Neural progenitor cell (in vitro differentiated cells): ENCODE results near the gene TSPAN33. TPM values are rescaled to one million over a fixed set of nuclear protein-coding genes. Genes with fewer than 3 reads are reported as not detected.

Experiments
- DNase-seq: peaks from one replicate; pipeline ENCODE4 v3.0.0-alpha.2; 2016; ENCODE audit warnings: low spot score
- H2AFZ ChIP-seq: fragments of 200-600 bp; sonication (generic); replicated peaks from 2 replicates; pipeline ENCODE4 v1.6.1; 2016; ENCODE audit warnings: antibody characterized with exemption
- H3F3A ChIP-seq: fragments of 200-600 bp; sonication (generic); 2 replicates; pipeline ENCODE4 v1.6.1; 2016; ENCODE audit warnings: antibody characterized with exemption, low read depth
- H3K27ac ChIP-seq: fragments of 200-600 bp; sonication (generic); 2 replicates; pipeline ENCODE4 v1.5.1; 2016; ENCODE audit warnings: mild to moderate bottlenecking
- H3K27me3 ChIP-seq: fragments of 200-600 bp; sonication (generic); 2 replicates; pipeline ENCODE4 v1.6.1; 2016; ENCODE audit warnings: mild to moderate bottlenecking, moderate library complexity
- H3K36me3 ChIP-seq: fragments of 200-600 bp; sonication (generic); 2 replicates; pipeline ENCODE4 v1.5.1; 2016
- H3K4me1 ChIP-seq: fragments of 200-600 bp; sonication (generic); 2 replicates; pipeline ENCODE4 v1.6.1; 2016; ENCODE audit warnings: mixed run types
- H3K4me2 ChIP-seq: fragments of 200-600 bp; sonication (generic); 2 replicates; pipeline ENCODE4 v1.6.1; 2016
- H3K4me3 ChIP-seq: fragments of 200-600 bp; sonication (generic); 2 replicates; pipeline ENCODE4 v1.5.1; 2016
- H3K79me2 ChIP-seq: fragments of 200-600 bp; sonication (generic); 2 replicates; pipeline ENCODE4 v1.6.1; 2016; ENCODE audit warnings: low read depth
- H3K9ac ChIP-seq: fragments of 200-600 bp; sonication (generic); 2 replicates; pipeline ENCODE4 v1.6.1; 2016
- H3K9me3 ChIP-seq: fragments of 200-600 bp; sonication (generic); 2 replicates; pipeline ENCODE4 v1.5.1; 2016; ENCODE audit warnings: low read depth
- H4K20me1 ChIP-seq: fragments of 200-600 bp; sonication (generic); 2 replicates; pipeline ENCODE4 v1.6.1; 2016; ENCODE audit warnings: low read depth
- H3K27ac Mint-ChIP-seq: 3 replicates; pipeline ENCODE4 v1.8.0; 2021; ENCODE audit warnings: mixed read lengths
- H3K27me3 Mint-ChIP-seq: 2 replicates; pipeline ENCODE4 v1.8.0; 2022; ENCODE audit warnings: low read depth, mild to moderate bottlenecking, inconsistent platforms, moderate library complexity, mixed read lengths; ENCODE audit not compliant: insufficient read depth
- H3K36me3 Mint-ChIP-seq: 3 replicates; pipeline ENCODE4 v1.8.0; 2021; ENCODE audit warnings: mixed read lengths
- H3K4me1 Mint-ChIP-seq: 3 replicates; pipeline ENCODE4 v1.8.0; 2021; ENCODE audit warnings: mixed read lengths
- H3K4me3 Mint-ChIP-seq: 3 replicates; pipeline ENCODE4 v1.8.0; 2021; ENCODE audit warnings: mild to moderate bottlenecking, moderate library complexity, mixed read lengths
- H3K9me3 Mint-ChIP-seq: 3 replicates; pipeline ENCODE4 v1.8.0; 2020; ENCODE audit warnings: mixed read lengths
- CTCF ChIP-seq: fragments of 200-600 bp; sonication (generic); IDR thresholded peaks from 2 replicates; pipeline ENCODE4 v1.5.1; 2017; ENCODE audit warnings: antibody characterized with exemption, mild to moderate bottlenecking
- EZH2 ChIP-seq: fragments of 200-600 bp; sonication (generic); IDR thresholded peaks from 2 replicates; pipeline ENCODE4 v1.6.1; 2017; ENCODE audit warnings: antibody characterized with exemption, mild to moderate bottlenecking, moderate library complexity
- EZH2phosphoT487 ChIP-seq: fragments of 200-600 bp; sonication (generic); IDR thresholded peaks from 2 replicates; pipeline ENCODE4 v1.6.1; 2017; ENCODE audit warnings: antibody characterized with exemption
- total RNA-seq: library from RNA; depleted of rRNA; stranded (reverse); fragments of >200 nt; gene quantifications from 2 replicates; pipeline ENCODE4 v1.2.3, GENCODE V29; 2015; ENCODE audit warnings: low replicate concordance

TSPAN33 gene
- total RNA-seq, 1 donor from 2014 or later, result 34.5 TPM

DNA sequence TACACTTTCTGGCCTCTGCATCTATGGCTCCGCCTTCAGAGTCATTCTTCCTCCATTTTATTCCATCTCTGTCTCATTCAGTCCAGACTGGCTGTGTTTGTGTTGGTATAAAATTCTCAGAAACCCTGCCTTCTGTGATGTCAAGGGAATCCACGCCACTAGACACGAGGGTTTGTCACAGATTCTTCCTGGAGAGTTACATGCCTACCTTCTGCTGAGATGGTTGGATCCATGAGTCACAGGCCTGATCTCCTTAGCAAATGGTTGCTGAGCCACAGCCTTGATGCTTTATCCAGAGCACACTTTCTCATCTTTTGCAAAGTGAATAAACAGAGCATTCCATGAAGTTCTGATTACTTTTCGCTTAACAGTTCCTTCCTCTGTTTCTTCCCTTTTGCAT lies 35.9 kb upstream of the TSPAN33 start:
- peaks cover 7% of the 10 kb centered on the region for H3K4me1 Mint-ChIP-seq
- no peak overlapping the region for H3K9ac ChIP-seq

GRCh38 chr7:129110258-129110981 lies 34.1 kb upstream of the TSPAN33 start:
- H3K4me1 ChIP-seq, result peaks cover 7% of the 10 kb centered on the region
- peaks cover 12% of the 10 kb centered on the region for H3K27me3 Mint-ChIP-seq
- H3K9me3 Mint-ChIP-seq, result peaks cover 4% of the 10 kb centered on the region
- H3K36me3 Mint-ChIP-seq, result no peaks in the 10 kb centered on the region
- peaks cover 14% of the 10 kb centered on the region for H3F3A ChIP-seq
- peaks cover 7% of the 10 kb centered on the region for H3K4me1 Mint-ChIP-seq
- no peaks in the 10 kb centered on the region for H3K27me3 ChIP-seq
- H3K4me2 ChIP-seq, result peak overlapping the region; percentile 2
- peak overlapping the region; percentile 95 for H2AFZ ChIP-seq
- H4K20me1 ChIP-seq, result no peaks in the 10 kb centered on the region
- DNase-seq, result peak; percentile 38
- H3K79me2 ChIP-seq, result no peaks in the 10 kb centered on the region
- no peak overlapping the region for H3K4me3 ChIP-seq
- no peaks in the 10 kb centered on the region for H3K9me3 ChIP-seq
- H3K27ac ChIP-seq, result peak overlapping the region; percentile 35
- H3K36me3 ChIP-seq, result no peaks in the 10 kb centered on the region
- TF ChIP-seq EZH2phosphoT487, result no peak
- TF ChIP-seq EZH2, result no peak
- TF ChIP-seq CTCF, result no peak
- H3K9ac ChIP-seq, result no peak overlapping the region
- H3K4me3 Mint-ChIP-seq, result no peak overlapping the region
- H3K27ac Mint-ChIP-seq, result no peak overlapping the region

More for the DNA sequence above, 35.9 kb upstream of the TSPAN33 start:
- H3K36me3 ChIP-seq, result no peaks in the 10 kb centered on the region
- no peaks in the 10 kb centered on the region for H4K20me1 ChIP-seq
- H3K4me1 ChIP-seq, result peaks cover 7% of the 10 kb centered on the region
- no peaks in the 10 kb centered on the region for H3K27me3 ChIP-seq
- Mint-ChIP-seq H3K27ac (no peak overlapping the region), H3K4me3 (no peak overlapping the region), H3K36me3 (no peaks in the 10 kb centered on the region), H3K27me3 (peaks cover 8% of the 10 kb centered on the region), H3K9me3 (peaks cover 2% of the 10 kb centered on the region)
- H2AFZ ChIP-seq, result no peak overlapping the region
- H3F3A ChIP-seq, result peaks cover 14% of the 10 kb centered on the region
- H3K4me3 ChIP-seq, result no peak overlapping the region
- H3K4me2 ChIP-seq, result no peak overlapping the region
- no peaks in the 10 kb centered on the region for H3K79me2 ChIP-seq
- DNase-seq, result no peak
- H3K27ac ChIP-seq, result no peak overlapping the region
- TF ChIP-seq CTCF (no peak), EZH2 (no peak), EZH2phosphoT487 (no peak)
- no peaks in the 10 kb centered on the region for H3K9me3 ChIP-seq

GRCh38 chr7:129110982-129111376 lies 33.5 kb upstream of the TSPAN33 start:
- H3K27ac Mint-ChIP-seq, result no peak overlapping the region

More at GRCh38 chr7:129110982-129111376, 33.5 kb upstream of the TSPAN33 start:
- Histone ChIP-seq H3K4me2 (no peak overlapping the region), H4K20me1 (no peaks in the 10 kb centered on the region), H3K9me3 (no peaks in the 10 kb centered on the region), H3K27ac (peak overlapping the region; percentile 35), H3K4me1 (peaks cover 7% of the 10 kb centered on the region), H3K36me3 (no peaks in the 10 kb centered on the region), H3F3A (peaks cover 14% of the 10 kb centered on the region), H2AFZ (peak overlapping the region; percentile 95), H3K4me3 (no peak overlapping the region), H3K79me2 (no peaks in the 10 kb centered on the region), H3K27me3 (no peaks in the 10 kb centered on the region), H3K9ac (no peak overlapping the region)
- no peak for DNase-seq
- no peaks in the 10 kb centered on the region for H3K36me3 Mint-ChIP-seq
- H3K9me3 Mint-ChIP-seq, result peaks cover 7% of the 10 kb centered on the region
- peaks cover 12% of the 10 kb centered on the region for H3K27me3 Mint-ChIP-seq
- TF ChIP-seq CTCF (no peak), EZH2 (no peak), EZH2phosphoT487 (no peak)
- H3K4me1 Mint-ChIP-seq, result peaks cover 7% of the 10 kb centered on the region
- no peak overlapping the region for H3K4me3 Mint-ChIP-seq
